Mucosa of rectum (tissue), 2 donors: ENCODE data around the gene ITPR2.
"Not testable (repeated sequence)": the region's sequence is repeated elsewhere in the genome, so short reads cannot be mapped to it uniquely, and the experiment has no call there.

ENCODE experiments used
- H3K27ac ChIP-seq, 2 donors: one replicate each; pipeline ENCODE4 v1.7.0; 2013; ENCODE audit warnings: inconsistent platforms in 2 of 2, low read depth in 2 of 2, low read length in 2 of 2
- H3K27me3 ChIP-seq, 2 donors: one replicate each; pipeline ENCODE4 v1.7.0; 2013; ENCODE audit warnings: low read length in 2 of 2; ENCODE audit not compliant: control insufficient read depth in 2 of 2, insufficient read depth in 2 of 2
- H3K36me3 ChIP-seq, 2 donors: one replicate each; pipeline ENCODE4 v1.7.0; 2013; ENCODE audit warnings: low read length in 2 of 2; ENCODE audit not compliant: control insufficient read depth in 2 of 2, insufficient read depth in 2 of 2
- H3K4me1 ChIP-seq, 2 donors: one replicate each; pipeline ENCODE4 v1.7.0; 2013; ENCODE audit warnings: low read length in 2 of 2, mild to moderate bottlenecking in 1 of 2; ENCODE audit not compliant: control insufficient read depth in 2 of 2, insufficient read depth in 2 of 2
- H3K4me3 ChIP-seq, 2 donors: one replicate each; pipeline ENCODE4 v1.7.0; 2013; ENCODE audit warnings: low read length in 2 of 2
- H3K9ac ChIP-seq, 2 donors: one replicate each; pipeline ENCODE4 v1.7.0; 2013; ENCODE audit warnings: low read length in 2 of 2, low read depth in 1 of 2, mild to moderate bottlenecking in 1 of 2
- H3K9me3 ChIP-seq, 2 donors: one replicate each; pipeline ENCODE4 v1.7.0; 2013; ENCODE audit warnings: low read length in 2 of 2; ENCODE audit not compliant: control insufficient read depth in 2 of 2
- donor health status: healthy.
- donor health status: Normal muscosa, but diverticular disease.

ITPR2 gene

GRCh38 chr12:26735249-26735639 is 97.8 kb downstream of the ITPR2 start:
- no peaks in the 10 kb centered on the region for H3K27me3 ChIP-seq
- H3K4me3 ChIP-seq: no peak overlapping the region
- no peak overlapping the region for H3K27ac ChIP-seq
- H3K9me3 ChIP-seq: peaks cover 0 to 2% of the 10 kb centered on the region in 2 donors
- no peak overlapping the region for H3K9ac ChIP-seq
- H3K36me3 ChIP-seq: no peaks in the 10 kb centered on the region
- no peaks in the 10 kb centered on the region for H3K4me1 ChIP-seq

- Histone ChIP-seq H3K9me3 (peaks cover 0 to 2% of the 10 kb centered on the region in 2 donors), H3K27me3 (no peaks in the 10 kb centered on the region), H3K9ac (no peak overlapping the region), H3K27ac (no peak overlapping the region), H3K36me3 (no peaks in the 10 kb centered on the region), H3K4me1 (no peaks in the 10 kb centered on the region), H3K4me3 (no peak overlapping the region)
Measured at GRCh38 chr12:26734510-26735248, 98.3 kb downstream of the ITPR2 start.

- Histone ChIP-seq H3K9ac (no peak overlapping the region), H3K4me1 (no peaks in the 10 kb centered on the region), H3K9me3 (no peaks in the 10 kb centered on the region), H3K4me3 (no peak overlapping the region), H3K27ac (no peak overlapping the region), H3K36me3 (no peaks in the 10 kb centered on the region), H3K27me3 (no peaks in the 10 kb centered on the region)
Measured at GRCh38 chr12:26732005-26732908, 100.7 kb downstream of the ITPR2 start.

- H3K9me3 ChIP-seq: no peaks in the 10 kb centered on the region
- H3K4me1 ChIP-seq: peaks cover 0 to under 1% of the 10 kb centered on the region in 2 donors
- no peaks in the 10 kb centered on the region for H3K36me3 ChIP-seq
- no peak overlapping the region for H3K9ac ChIP-seq
- H3K27ac ChIP-seq: no peak overlapping the region
- H3K4me3 ChIP-seq: no peak overlapping the region
- no peaks in the 10 kb centered on the region for H3K27me3 ChIP-seq
Measured at GRCh38 chr12:26730481-26731350, 102.3 kb downstream of the ITPR2 start.

GRCh38 chr12:26729137-26729671 is 103.8 kb downstream of the ITPR2 start:
- H3K27me3 ChIP-seq, H3K36me3 ChIP-seq, H3K9ac ChIP-seq, H3K27ac ChIP-seq, H3K4me3 ChIP-seq, H3K4me1 ChIP-seq, H3K9me3 ChIP-seq: not testable (repeated sequence)

- Histone ChIP-seq H3K9ac (no peak overlapping the region), H3K4me3 (no peak overlapping the region), H3K4me1 (peaks cover 0 to 3% of the 10 kb centered on the region in 2 donors), H3K27me3 (no peaks in the 10 kb centered on the region), H3K27ac (no peak overlapping the region), H3K9me3 (no peaks in the 10 kb centered on the region), H3K36me3 (no peaks in the 10 kb centered on the region)
Measured at GRCh38 chr12:26728205-26729050, 104.6 kb downstream of the ITPR2 start.

- Histone ChIP-seq H3K9ac (no peak overlapping the region), H3K9me3 (no peaks in the 10 kb centered on the region), H3K4me1 (peaks cover 0 to 3% of the 10 kb centered on the region in 2 donors), H3K36me3 (no peaks in the 10 kb centered on the region), H3K4me3 (no peak overlapping the region), H3K27ac (no peak overlapping the region), H3K27me3 (no peaks in the 10 kb centered on the region)
Measured at GRCh38 chr12:26727482-26728204, 105.4 kb downstream of the ITPR2 start.

- Histone ChIP-seq H3K9me3 (no peaks in the 10 kb centered on the region), H3K27ac (no peak overlapping the region), H3K36me3 (no peaks in the 10 kb centered on the region), H3K4me1 (peaks cover 0 to 3% of the 10 kb centered on the region in 2 donors), H3K27me3 (no peaks in the 10 kb centered on the region), H3K4me3 (no peak overlapping the region), H3K9ac (no peak overlapping the region)
Measured at GRCh38 chr12:26726956-26727355, 106.0 kb downstream of the ITPR2 start.
